Activated CD4-positive, alpha-beta T cell treated with anti-CD3 and anti-CD28 coated beads, Interleukin-2, amount 50 U/mL, for 4 hours (primary cell): ENCODE measurements around the gene GJD3.

Source experiments
- DNase-seq, 2 experiments: peaks; one replicate each; pipeline ENCODE4 v3.0.0-alpha.2; 2020

The GJD3 gene

GRCh38 chr17:40321524-40321929 lies 43.0 kb downstream of the GJD3 start:
- DNase-seq = no peak

- peak; percentile 59 to 68 for DNase-seq
Measured at GRCh38 chr17:40320756-40321523, 43.6 kb downstream of the GJD3 start.

GRCh38 chr17:40319651-40320540 lies 44.6 kb downstream of the GJD3 start:
- peak; percentile 76 to 84 for DNase-seq

GRCh38 chr17:40318830-40319391 lies 45.6 kb downstream of the GJD3 start:
- no peak for DNase-seq

GRCh38 chr17:40317880-40318829 lies 46.4 kb downstream of the GJD3 start:
- peak; percentile 87 to 88 for DNase-seq

- peak in 1 of 2 experiments; percentile 47 for DNase-seq
Measured at GRCh38 chr17:40317345-40317873, 47.1 kb downstream of the GJD3 start.

- no peak for DNase-seq
Measured at GRCh38 chr17:40316571-40317344, 47.8 kb downstream of the GJD3 start.

GRCh38 chr17:40315678-40316570 lies 48.6 kb downstream of the GJD3 start:
- no peak for DNase-seq

- no peak for DNase-seq
Measured at GRCh38 chr17:40315206-40315605, 49.3 kb downstream of the GJD3 start.

- DNase-seq = peak; percentile 90 to 91
Measured at GRCh38 chr17:40314584-40314956, 50.0 kb downstream of the GJD3 start.

- DNase-seq = no peak
Measured at GRCh38 chr17:40313668-40314583, 50.6 kb downstream of the GJD3 start.
